ENCODE results near the gene CD58. TPM values are rescaled to one million over a fixed set of nuclear protein-coding genes. Genes with fewer than 3 reads are reported as not detected.

The CD58 gene
- total and polyA plus RNA-seq, 4 donors = 5.1 to 30.2 (median 10.8) TPM

DNA sequence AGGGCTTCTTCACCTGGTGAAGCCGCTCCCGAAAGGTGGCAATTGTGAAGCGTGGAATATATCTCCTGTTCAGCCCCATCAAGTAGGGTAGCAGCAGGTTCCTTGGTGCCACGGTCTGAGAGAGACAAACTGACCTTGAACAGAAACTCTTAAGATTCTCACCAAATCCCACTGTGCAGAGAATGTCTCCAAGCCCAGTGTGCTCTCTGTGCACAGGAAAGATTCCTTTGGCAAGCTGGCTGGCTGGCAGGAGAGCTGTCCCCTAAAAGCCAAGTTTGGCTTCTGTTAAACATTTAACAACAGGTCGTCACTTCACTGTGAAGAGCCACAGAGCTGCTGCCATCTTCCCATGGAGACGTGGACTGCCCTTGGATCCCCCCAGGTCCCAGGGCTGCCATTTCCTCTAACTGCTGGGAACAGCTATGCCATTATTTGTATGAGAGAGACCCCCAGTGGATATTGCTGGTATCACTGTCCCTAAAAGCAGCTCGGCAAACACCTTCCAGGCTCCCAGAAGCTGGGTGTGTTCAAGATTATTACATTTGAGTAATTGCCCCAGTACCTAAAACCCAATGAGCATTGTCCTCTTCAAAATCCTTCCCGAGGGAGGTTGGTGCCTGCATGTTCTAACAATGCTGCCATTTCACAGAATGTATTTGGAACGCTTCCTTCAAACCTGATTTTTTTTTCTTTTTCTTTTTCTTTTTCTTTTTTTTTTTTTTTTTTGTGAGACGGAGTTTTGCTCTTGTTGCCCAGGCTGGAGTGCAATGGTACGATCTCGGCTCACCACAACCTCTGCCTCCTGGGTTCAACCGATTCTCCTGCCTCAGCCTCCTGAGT lies 71.8 kb downstream of the CD58 start:
- TF ChIP-seq JUND (IDR thresholded peaks at IDR 0.05) (no peak), YY1 (IDR thresholded peaks at IDR 0.05) (peak; percentile 76), CTCF (IDR thresholded peaks at IDR 0.05; ENCODE audit: low read depth, low read length, missing input control) (peak; percentile 86), TAF1 (conservative IDR thresholded peaks at IDR 0.05) (no peak), HNF4G (IDR thresholded peaks at IDR 0.05) (no peak), ZBTB33 (IDR thresholded peaks at IDR 0.05) (no peak), FOXA2 (IDR thresholded peaks at IDR 0.05) (no peak), RAD21 (IDR thresholded peaks at IDR 0.05) (peak; percentile 95 to 96), RXRA (IDR thresholded peaks at IDR 0.05) (no peak), NR2F2 (IDR thresholded peaks at IDR 0.05) (no peak), HNF4A (conservative IDR thresholded peaks at IDR 0.05) (peak in 1 of 2 donors; percentile 10)
- Histone ChIP-seq H3K27me3 (ENCODE audit: control insufficient read depth in 4 of 4, insufficient read depth in 4 of 4, low read length in 3 of 4) (no peaks in the 10 kb centered on the region), H3K9me3 (ENCODE audit: control insufficient read depth in 4 of 4, low read length in 3 of 4) (no peaks in the 10 kb centered on the region), H3K4me1 (ENCODE audit: control insufficient read depth in 4 of 4, insufficient read depth in 4 of 4, low read length in 3 of 4) (peaks cover 12 to 47% (median 43%) of the 10 kb centered on the region in 4 donors), H3K9ac (ENCODE audit: low read depth in 1 of 2, low read length in 2 of 2) (no peak overlapping the region), H3K27ac (ENCODE audit: low read depth in 1 of 2, low read length in 2 of 2) (peak overlapping the region in 1 of 2 donors; percentile 36), H3K36me3 (ENCODE audit: control insufficient read depth in 4 of 4, insufficient read depth in 3 of 4, low read depth in 1 of 4, low read length in 3 of 4) (no peaks in the 10 kb centered on the region), H3K4me3 (ENCODE audit: low read depth in 1 of 3, low read length in 3 of 3) (no peak overlapping the region)
- 56% methylated on average over 13 of the region's 13 CpGs for WGBS
- peak; percentile 74 for DNase-seq (ENCODE audit: low spot score)

DNA sequence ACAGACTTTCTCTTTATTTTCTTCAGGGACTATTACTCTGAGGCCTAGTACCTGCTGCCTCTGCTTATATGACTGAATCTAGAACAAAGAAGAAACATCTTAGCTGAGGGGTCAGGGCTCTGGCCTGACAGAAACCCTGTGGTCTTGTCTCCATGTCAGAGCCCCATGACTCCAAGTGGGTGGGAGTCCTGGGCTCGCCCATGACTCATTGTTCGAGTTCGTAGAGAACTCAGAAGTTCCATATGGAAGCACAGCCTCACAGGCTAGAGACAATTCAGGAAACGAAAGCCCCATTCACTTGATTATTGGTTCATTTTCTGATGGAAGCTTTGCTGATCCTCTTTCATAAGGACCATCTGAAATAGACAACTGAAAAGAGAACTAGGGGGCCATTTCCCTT lies 73.2 kb downstream of the CD58 start:
- Histone ChIP-seq H3K36me3 (ENCODE audit: control insufficient read depth in 4 of 4, insufficient read depth in 3 of 4, low read depth in 1 of 4, low read length in 3 of 4) (no peaks in the 10 kb centered on the region), H3K9ac (ENCODE audit: low read depth in 1 of 2, low read length in 2 of 2) (no peak overlapping the region), H3K4me3 (ENCODE audit: low read depth in 1 of 3, low read length in 3 of 3) (no peak overlapping the region), H3K27ac (ENCODE audit: low read depth in 1 of 2, low read length in 2 of 2) (peak overlapping the region; percentile 34 to 36), H3K27me3 (ENCODE audit: control insufficient read depth in 4 of 4, insufficient read depth in 4 of 4, low read length in 3 of 4) (no peaks in the 10 kb centered on the region), H3K4me1 (ENCODE audit: control insufficient read depth in 4 of 4, insufficient read depth in 4 of 4, low read length in 3 of 4) (peaks cover 13 to 58% (median 54%) of the 10 kb centered on the region in 4 donors), H3K9me3 (ENCODE audit: control insufficient read depth in 4 of 4, low read length in 3 of 4) (no peaks in the 10 kb centered on the region)
- TF ChIP-seq NR2F2 (IDR thresholded peaks at IDR 0.05) (no peak), HNF4G (IDR thresholded peaks at IDR 0.05) (no peak), FOXA2 (IDR thresholded peaks at IDR 0.05) (no peak), CTCF (IDR thresholded peaks at IDR 0.05; ENCODE audit: low read depth, low read length, missing input control) (no peak), GABPA (IDR thresholded peaks at IDR 0.05 in 1 of 2, conservative IDR thresholded peaks at IDR 0.05 in 1 of 2) (no peak), EGR1 (IDR thresholded peaks at IDR 0.05; ENCODE audit: low read depth in 2 of 2) (no peak), JUND (IDR thresholded peaks at IDR 0.05) (no peak), FOXA1 (IDR thresholded peaks at IDR 0.05) (no peak), RXRA (IDR thresholded peaks at IDR 0.05) (no peak), ZBTB33 (IDR thresholded peaks at IDR 0.05) (no peak), HNF4A (conservative IDR thresholded peaks at IDR 0.05) (no peak), YY1 (IDR thresholded peaks at IDR 0.05) (no peak), TAF1 (conservative IDR thresholded peaks at IDR 0.05) (no peak)
- TF ChIP-seq, protein P1, sequence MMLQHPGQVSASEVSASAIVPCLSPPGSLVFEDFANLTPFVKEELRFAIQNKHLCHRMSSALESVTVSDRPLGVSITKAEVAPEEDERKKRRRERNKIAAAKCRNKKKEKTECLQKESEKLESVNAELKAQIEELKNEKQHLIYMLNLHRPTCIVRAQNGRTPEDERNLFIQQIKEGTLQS (IDR thresholded peaks at IDR 0.05) = no peak
- TF ChIP-seq, protein P2, sequence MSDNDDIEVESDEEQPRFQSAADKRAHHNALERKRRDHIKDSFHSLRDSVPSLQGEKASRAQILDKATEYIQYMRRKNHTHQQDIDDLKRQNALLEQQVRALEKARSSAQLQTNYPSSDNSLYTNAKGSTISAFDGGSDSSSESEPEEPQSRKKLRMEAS (IDR thresholded peaks at IDR 0.05) = no peak
- DNase-seq (ENCODE audit: low spot score) = no peak
- WGBS = 86% methylated on average over 4 of the region's 4 CpGs
